Coronary artery (tissue), 2 donors: ENCODE results near the gene CFAP43.

ENCODE experiments used
- DNase-seq: peaks from one replicate; pipeline ENCODE4 v3.0.0-alpha.2; 2017; ENCODE audit warnings: low spot score
- H3K27ac ChIP-seq, 2 donors: fragments of 200-600 bp; sonication (generic); one replicate each; pipeline ENCODE4 v1.5.1; 2016 to 2019
- H3K4me3 ChIP-seq: fragments of 200-600 bp; sonication (generic); 2 replicates; pipeline ENCODE4 v1.5.1; 2016; ENCODE audit warnings: mild to moderate bottlenecking, moderate library complexity
- TF ChIP-seq, protein P1 (sequence below): fragments of 200-600 bp; sonication (generic); IDR thresholded peaks from one replicate; pipeline ENCODE4 v1.5.1; 2019; ENCODE audit warnings: antibody characterized with exemption

Gene CFAP43

DNA sequence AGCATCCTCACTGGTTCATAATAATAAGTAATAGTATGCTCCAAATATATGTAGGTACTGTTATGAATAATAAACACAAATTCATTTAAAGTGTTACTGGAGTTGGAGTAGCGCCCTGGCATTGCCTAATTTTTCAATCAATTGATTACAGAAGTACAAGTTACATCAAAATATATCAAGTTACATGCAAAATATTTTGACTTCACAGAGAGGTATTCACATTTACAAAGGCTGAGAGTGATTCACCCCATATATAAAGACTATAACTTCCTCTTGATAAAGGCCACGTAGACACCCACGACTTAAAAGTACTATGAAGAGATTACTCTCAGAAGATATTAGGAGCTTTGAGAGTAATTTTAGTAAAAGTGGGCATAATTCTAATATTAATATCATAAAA, 132.9 kb downstream of the CFAP43 start:
- no peak overlapping the region for H3K27ac ChIP-seq
- TF ChIP-seq, protein P1, sequence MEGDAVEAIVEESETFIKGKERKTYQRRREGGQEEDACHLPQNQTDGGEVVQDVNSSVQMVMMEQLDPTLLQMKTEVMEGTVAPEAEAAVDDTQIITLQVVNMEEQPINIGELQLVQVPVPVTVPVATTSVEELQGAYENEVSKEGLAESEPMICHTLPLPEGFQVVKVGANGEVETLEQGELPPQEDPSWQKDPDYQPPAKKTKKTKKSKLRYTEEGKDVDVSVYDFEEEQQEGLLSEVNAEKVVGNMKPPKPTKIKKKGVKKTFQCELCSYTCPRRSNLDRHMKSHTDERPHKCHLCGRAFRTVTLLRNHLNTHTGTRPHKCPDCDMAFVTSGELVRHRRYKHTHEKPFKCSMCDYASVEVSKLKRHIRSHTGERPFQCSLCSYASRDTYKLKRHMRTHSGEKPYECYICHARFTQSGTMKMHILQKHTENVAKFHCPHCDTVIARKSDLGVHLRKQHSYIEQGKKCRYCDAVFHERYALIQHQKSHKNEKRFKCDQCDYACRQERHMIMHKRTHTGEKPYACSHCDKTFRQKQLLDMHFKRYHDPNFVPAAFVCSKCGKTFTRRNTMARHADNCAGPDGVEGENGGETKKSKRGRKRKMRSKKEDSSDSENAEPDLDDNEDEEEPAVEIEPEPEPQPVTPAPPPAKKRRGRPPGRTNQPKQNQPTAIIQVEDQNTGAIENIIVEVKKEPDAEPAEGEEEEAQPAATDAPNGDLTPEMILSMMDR: no peak
- no peak for DNase-seq

DNA sequence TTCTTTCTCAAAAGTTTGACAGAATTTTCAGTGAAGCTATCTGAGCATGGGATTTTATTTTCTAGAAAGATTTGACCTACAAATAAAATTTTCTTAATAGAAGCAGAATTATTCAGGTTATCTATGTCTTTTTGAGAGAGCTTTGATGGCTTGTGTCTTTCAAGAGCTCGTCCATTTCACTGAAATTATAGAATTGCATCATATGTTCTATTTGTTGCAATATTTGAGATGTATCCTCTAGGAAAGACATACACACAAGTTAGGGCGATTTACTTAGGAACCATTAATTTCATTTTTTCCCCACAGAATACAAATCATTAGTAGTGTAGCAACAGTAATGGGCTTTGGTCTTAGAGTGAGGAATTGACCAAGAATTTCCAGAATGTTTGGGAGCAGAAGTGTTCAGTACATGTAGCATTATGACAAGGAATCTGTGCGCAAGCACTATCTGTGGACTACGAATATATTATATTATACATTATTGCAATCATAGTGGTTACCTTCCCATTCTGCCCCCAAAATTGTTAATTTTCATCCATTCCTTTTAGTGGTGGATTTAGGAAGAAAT, 133.7 kb downstream of the CFAP43 start:
- Histone ChIP-seq H3K27ac (no peak overlapping the region), H3K4me3 (no peak overlapping the region)
- TF ChIP-seq, protein P1: no peak
- no peak for DNase-seq

More for the DNA sequence above, 132.9 kb downstream of the CFAP43 start:
- H3K4me3 ChIP-seq: no peak overlapping the region

DNA sequence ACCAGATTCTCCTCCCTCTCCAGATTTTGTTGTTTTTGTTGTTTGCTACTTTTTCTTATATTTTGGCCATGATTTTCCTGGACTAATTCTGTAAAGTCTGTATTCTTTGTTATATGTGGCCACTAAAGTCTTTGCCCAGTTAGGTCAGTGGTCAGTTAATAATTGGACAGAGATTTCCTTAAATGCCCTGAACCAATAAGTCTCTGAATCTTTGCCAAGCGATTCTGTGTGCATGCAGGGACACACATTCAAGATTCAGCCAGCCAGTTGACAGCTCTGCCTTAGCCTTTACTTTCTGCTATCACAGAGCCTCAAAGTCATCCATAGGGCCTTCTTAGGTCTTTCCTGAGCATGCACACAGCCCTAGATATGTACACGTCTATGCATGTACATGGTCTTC, 135.5 kb downstream of the CFAP43 start:
- TF ChIP-seq, protein P1: no peak
- DNase-seq: no peak
- H3K4me3 ChIP-seq: no peak overlapping the region
- no peak overlapping the region for H3K27ac ChIP-seq

DNA sequence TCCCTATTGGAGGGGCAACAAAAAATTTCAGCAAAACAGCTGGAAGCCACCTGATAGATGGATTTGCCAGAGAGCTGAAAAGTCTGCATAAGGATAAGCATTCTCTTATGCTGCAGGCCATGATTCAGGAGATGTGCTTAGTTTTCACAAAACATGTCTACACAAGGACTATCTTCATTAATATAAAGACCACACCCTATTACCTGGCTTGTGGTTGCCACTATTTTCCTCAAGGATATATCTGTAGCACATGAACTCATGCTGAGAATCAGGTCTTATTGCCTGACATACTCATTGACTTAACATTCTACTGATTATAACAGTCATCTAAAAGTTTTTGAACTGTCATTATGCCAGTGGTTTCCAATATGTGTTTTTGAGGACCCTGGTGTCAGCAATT, 139.4 kb downstream of the CFAP43 start:
- H3K4me3 ChIP-seq: no peak overlapping the region
- DNase-seq: no peak
- TF ChIP-seq, protein P1: no peak
- H3K27ac ChIP-seq: no peak overlapping the region

DNA sequence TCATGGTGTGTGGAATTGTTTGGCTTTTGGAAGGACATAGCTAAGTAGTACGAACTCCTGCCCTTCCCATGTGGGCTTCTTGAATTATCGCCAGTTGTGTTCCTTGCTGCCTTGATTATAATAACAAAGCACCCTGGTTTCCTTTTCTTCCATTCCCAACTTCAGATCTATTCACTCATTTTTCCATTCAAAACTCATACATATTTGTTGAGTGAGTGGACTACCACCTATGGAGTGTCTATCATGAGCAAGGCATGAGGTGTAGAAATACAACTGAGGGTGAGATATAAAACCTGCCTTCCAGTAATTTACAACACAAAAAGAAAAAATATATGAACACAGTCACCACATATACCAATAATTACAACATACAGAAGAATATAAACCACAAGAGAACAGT, 141.6 kb downstream of the CFAP43 start:
- Histone ChIP-seq H3K27ac (no peak overlapping the region), H3K4me3 (no peak overlapping the region)
- TF ChIP-seq, protein P1: no peak
- DNase-seq: no peak

DNA sequence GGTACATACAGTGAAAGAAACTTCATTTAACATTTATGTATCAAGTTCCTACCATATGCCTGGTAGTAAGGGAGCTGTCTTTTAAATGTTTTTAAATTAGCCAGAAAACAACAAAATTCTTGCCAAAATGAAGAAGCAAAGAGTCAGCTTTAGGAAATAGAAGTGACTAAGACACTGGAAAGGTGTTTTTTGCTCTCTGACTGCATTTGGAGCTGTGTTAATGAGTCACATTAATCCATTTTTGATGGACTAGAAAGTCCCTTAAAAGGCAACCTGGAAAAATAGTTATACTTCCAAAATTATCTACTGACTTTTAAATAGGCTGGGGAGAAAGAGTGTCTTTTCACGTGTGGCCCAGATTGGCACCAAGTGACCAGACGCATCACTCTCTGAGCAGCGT, 142.5 kb downstream of the CFAP43 start:
- no peak overlapping the region for H3K4me3 ChIP-seq
- H3K27ac ChIP-seq: no peak overlapping the region
- DNase-seq: no peak
- TF ChIP-seq, protein P1: no peak

DNA sequence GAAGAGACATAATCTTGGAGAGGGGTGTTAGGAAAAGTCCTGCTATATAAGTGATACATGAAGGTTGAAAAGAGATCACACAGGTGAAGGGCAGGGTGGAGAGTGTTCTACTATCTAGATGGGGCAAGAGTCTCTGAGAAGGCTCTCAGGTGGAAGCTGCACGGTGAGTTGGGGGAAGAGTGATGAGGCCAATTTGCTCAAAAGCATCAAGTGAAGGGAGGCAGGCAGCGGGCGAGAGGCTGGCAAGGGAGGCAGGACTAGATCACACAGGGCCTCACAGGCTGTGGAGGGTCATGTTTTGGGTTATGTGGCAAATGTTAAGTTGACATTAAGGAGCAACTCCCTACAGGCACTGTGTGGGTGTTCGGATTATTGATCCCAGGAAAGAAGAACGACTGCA, 143.9 kb downstream of the CFAP43 start:
- TF ChIP-seq, protein P1: no peak
- Histone ChIP-seq H3K27ac (no peak overlapping the region), H3K4me3 (no peak overlapping the region)
- DNase-seq: no peak
